ENCODE data around the gene SEC14L1. TPM values are rescaled to one million over a fixed set of nuclear protein-coding genes. Genes with fewer than 3 reads are reported as not detected.

SEC14L1 gene
- total RNA-seq, 1 experiment from 2014 or later = 48.1 TPM

- no peak for DNase-seq (ENCODE audit: low spot score)
- in situ Hi-C loops (cut with HindIII; ENCODE audit: low sequenced_read_pairs) = no loop called here
Observed at GRCh38 chr17:77222356-77222755, 81.6 kb downstream of the SEC14L1 start.

- peak; percentile 63 for DNase-seq (ENCODE audit: low spot score)
- in situ Hi-C loops (cut with HindIII; ENCODE audit: low sequenced_read_pairs) = no loop called here
Observed at GRCh38 chr17:77223642-77224420, 83.1 kb downstream of the SEC14L1 start.

- no peak for DNase-seq (ENCODE audit: low spot score)
- in situ Hi-C loops (cut with HindIII; ENCODE audit: low sequenced_read_pairs) = no loop called here
Observed at GRCh38 chr17:77225265-77225664, 84.5 kb downstream of the SEC14L1 start.

GRCh38 chr17:77227461-77228240, 86.9 kb downstream of the SEC14L1 start:
- no peak for DNase-seq (ENCODE audit: low spot score)
- in situ Hi-C loops (cut with HindIII; ENCODE audit: low sequenced_read_pairs) = no loop called here

GRCh38 chr17:77228241-77228752, 87.5 kb downstream of the SEC14L1 start:
- no peak for DNase-seq (ENCODE audit: low spot score)
- in situ Hi-C loops (cut with HindIII; ENCODE audit: low sequenced_read_pairs) = no loop called here

GRCh38 chr17:77228816-77229215, 88.0 kb downstream of the SEC14L1 start:
- in situ Hi-C loops (cut with HindIII; ENCODE audit: low sequenced_read_pairs) = no loop called here
- DNase-seq (ENCODE audit: low spot score) = no peak

GRCh38 chr17:77229786-77230435, 89.1 kb downstream of the SEC14L1 start:
- in situ Hi-C loops (cut with HindIII; ENCODE audit: low sequenced_read_pairs) = no loop called here
- DNase-seq (ENCODE audit: low spot score) = no peak

GRCh38 chr17:77230436-77230830, 89.7 kb downstream of the SEC14L1 start:
- in situ Hi-C loops (cut with HindIII; ENCODE audit: low sequenced_read_pairs) = no loop called here
- DNase-seq (ENCODE audit: low spot score) = no peak

GRCh38 chr17:77231076-77231871, 90.5 kb downstream of the SEC14L1 start:
- in situ Hi-C loops (cut with HindIII; ENCODE audit: low sequenced_read_pairs) = no loop called here
- no peak for DNase-seq (ENCODE audit: low spot score)

- in situ Hi-C loops (cut with HindIII; ENCODE audit: low sequenced_read_pairs) = no loop called here
- DNase-seq (ENCODE audit: low spot score) = no peak
Observed at GRCh38 chr17:77233127-77233526, 92.4 kb downstream of the SEC14L1 start.

GRCh38 chr17:77233635-77234334, 93.0 kb downstream of the SEC14L1 start:
- no peak for DNase-seq (ENCODE audit: low spot score)
- in situ Hi-C loops (cut with HindIII; ENCODE audit: low sequenced_read_pairs) = no loop called here

- DNase-seq (ENCODE audit: low spot score) = no peak
- in situ Hi-C loops (cut with HindIII; ENCODE audit: low sequenced_read_pairs) = no loop called here
Observed at GRCh38 chr17:77234695-77235094, 93.9 kb downstream of the SEC14L1 start.

- in situ Hi-C loops (cut with HindIII; ENCODE audit: low sequenced_read_pairs) = no loop called here
- DNase-seq (ENCODE audit: low spot score) = no peak
Observed at GRCh38 chr17:77235370-77235941, 94.7 kb downstream of the SEC14L1 start.

GRCh38 chr17:77237232-77238008, 96.7 kb downstream of the SEC14L1 start:
- in situ Hi-C loops (cut with HindIII; ENCODE audit: low sequenced_read_pairs) = no loop called here
- peak; percentile 50 for DNase-seq (ENCODE audit: low spot score)

- DNase-seq (ENCODE audit: low spot score) = no peak
- in situ Hi-C loops (cut with HindIII; ENCODE audit: low sequenced_read_pairs) = no loop called here
Observed at GRCh38 chr17:77240976-77241375, 100.2 kb downstream of the SEC14L1 start.

- in situ Hi-C loops (cut with HindIII; ENCODE audit: low sequenced_read_pairs) = no loop called here
Observed at GRCh38 chr17:77242118-77242851, 101.5 kb downstream of the SEC14L1 start.

More at GRCh38 chr17:77242118-77242851, 101.5 kb downstream of the SEC14L1 start:
- DNase-seq (ENCODE audit: low spot score) = no peak
